Measurements from ENCODE around the gene PRKAR2B.

The PRKAR2B gene

GRCh38 chr7:107158028-107158427, 113.5 kb downstream of the PRKAR2B start:
- in situ Hi-C loops (cut with MboI; ENCODE audit: low pct_unique_long_range_greater_than_20kb, low sequenced_read_pairs, unreplicated experiment): no loop called here

GRCh38 chr7:107160389-107160788, 115.9 kb downstream of the PRKAR2B start:
- DNase-seq (ENCODE audit: low spot score): no peak
- TF ChIP-seq, protein P1, sequence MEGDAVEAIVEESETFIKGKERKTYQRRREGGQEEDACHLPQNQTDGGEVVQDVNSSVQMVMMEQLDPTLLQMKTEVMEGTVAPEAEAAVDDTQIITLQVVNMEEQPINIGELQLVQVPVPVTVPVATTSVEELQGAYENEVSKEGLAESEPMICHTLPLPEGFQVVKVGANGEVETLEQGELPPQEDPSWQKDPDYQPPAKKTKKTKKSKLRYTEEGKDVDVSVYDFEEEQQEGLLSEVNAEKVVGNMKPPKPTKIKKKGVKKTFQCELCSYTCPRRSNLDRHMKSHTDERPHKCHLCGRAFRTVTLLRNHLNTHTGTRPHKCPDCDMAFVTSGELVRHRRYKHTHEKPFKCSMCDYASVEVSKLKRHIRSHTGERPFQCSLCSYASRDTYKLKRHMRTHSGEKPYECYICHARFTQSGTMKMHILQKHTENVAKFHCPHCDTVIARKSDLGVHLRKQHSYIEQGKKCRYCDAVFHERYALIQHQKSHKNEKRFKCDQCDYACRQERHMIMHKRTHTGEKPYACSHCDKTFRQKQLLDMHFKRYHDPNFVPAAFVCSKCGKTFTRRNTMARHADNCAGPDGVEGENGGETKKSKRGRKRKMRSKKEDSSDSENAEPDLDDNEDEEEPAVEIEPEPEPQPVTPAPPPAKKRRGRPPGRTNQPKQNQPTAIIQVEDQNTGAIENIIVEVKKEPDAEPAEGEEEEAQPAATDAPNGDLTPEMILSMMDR (IDR thresholded peaks at IDR 0.05; ENCODE audit: extremely low read depth, insufficient read depth, missing control alignments): no peak
- in situ Hi-C loops (cut with MboI; ENCODE audit: low pct_unique_long_range_greater_than_20kb, low sequenced_read_pairs, unreplicated experiment): no loop called here

More at GRCh38 chr7:107158028-107158427, 113.5 kb downstream of the PRKAR2B start:
- DNase-seq (ENCODE audit: low spot score): no peak
- TF ChIP-seq, protein P1 (IDR thresholded peaks at IDR 0.05; ENCODE audit: extremely low read depth, insufficient read depth, missing control alignments): no peak

DNA sequence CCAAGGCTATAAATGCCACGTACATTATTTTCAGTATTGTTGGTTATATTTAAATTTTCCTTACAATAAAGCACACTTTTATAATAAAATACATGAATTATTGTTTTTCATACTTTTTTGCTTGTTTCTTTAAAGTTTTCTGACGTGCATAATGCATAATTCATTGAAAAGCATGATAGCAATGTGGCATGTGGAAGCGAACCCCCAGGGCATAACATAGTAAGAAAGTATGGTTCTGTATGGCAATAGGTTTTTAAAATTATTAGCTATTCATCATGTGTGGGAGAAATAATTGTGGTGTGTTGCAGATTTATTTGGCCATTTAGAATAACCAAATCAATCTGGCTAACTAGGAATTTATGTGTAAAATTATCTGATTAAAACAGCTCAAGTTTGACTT, 116.9 kb downstream of the PRKAR2B start:
- no peak for DNase-seq (ENCODE audit: low spot score)
- in situ Hi-C loops (cut with MboI; ENCODE audit: low pct_unique_long_range_greater_than_20kb, low sequenced_read_pairs, unreplicated experiment): no loop called here

DNA sequence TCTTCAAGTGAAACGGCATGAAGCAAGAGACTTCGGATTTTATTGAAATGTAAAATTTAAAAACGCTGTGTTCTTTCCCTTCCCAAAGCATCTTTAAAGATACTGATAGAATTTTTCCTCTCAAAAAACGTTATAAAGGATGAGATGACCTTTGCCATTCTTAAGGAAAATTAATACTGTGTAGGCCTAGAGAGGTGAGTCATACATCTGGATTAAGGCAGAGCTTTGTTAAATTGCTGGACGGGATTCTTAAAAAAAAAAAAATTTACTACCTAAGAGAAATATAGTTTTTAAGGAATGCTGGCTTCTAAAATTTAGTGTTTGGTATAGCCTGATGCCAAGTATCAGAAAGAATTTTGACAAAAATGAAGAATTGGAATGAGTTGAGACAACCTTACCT, 118.0 kb downstream of the PRKAR2B start:
- DNase-seq (ENCODE audit: low spot score): no peak
- in situ Hi-C loops (cut with MboI; ENCODE audit: low pct_unique_long_range_greater_than_20kb, low sequenced_read_pairs, unreplicated experiment): no loop called here
- TF ChIP-seq, protein P1 (IDR thresholded peaks at IDR 0.05; ENCODE audit: extremely low read depth, insufficient read depth, missing control alignments): no peak

More for the DNA sequence above, 116.9 kb downstream of the PRKAR2B start:
- TF ChIP-seq, protein P1 (IDR thresholded peaks at IDR 0.05; ENCODE audit: extremely low read depth, insufficient read depth, missing control alignments): no peak

DNA sequence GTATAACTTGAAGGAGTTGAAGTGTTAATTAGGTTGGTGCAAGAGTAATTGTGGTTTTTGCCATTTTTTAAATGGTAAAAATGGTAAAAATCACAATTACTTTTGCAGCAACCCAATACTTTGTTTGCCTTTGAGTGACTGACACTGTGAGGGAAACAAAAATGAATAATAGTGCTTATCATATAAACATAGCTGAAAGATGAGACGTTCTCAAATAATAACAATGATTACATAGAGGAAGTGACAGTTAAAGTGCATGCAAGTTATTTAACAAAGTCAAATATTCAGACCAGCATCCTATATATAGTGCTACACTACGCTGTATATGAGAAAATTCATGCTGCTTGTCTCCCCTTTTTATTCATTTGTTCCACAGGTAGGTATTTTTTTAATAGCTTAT, 119.6 kb downstream of the PRKAR2B start:
- no peak for DNase-seq (ENCODE audit: low spot score)
- TF ChIP-seq, protein P1 (IDR thresholded peaks at IDR 0.05; ENCODE audit: extremely low read depth, insufficient read depth, missing control alignments): no peak
- in situ Hi-C loops (cut with MboI; ENCODE audit: low pct_unique_long_range_greater_than_20kb, low sequenced_read_pairs, unreplicated experiment): no loop called here

- DNase-seq (ENCODE audit: low spot score): no peak
- in situ Hi-C loops (cut with MboI; ENCODE audit: low pct_unique_long_range_greater_than_20kb, low sequenced_read_pairs, unreplicated experiment): no loop called here
- TF ChIP-seq, protein P1 (IDR thresholded peaks at IDR 0.05; ENCODE audit: extremely low read depth, insufficient read depth, missing control alignments): no peak
Observed at GRCh38 chr7:107165341-107165740, 120.8 kb downstream of the PRKAR2B start.

Measured in GM13977 (cell line).